ENCODE results near the gene PLEKHO1. TPM values are rescaled to one million over a fixed set of nuclear protein-coding genes. Genes with fewer than 3 reads are reported as not detected.

PLEKHO1 gene
- polyA plus RNA-seq, 1 of the 3 experiments (the other 2 are of a cell fraction) = 33.5 TPM

DNA sequence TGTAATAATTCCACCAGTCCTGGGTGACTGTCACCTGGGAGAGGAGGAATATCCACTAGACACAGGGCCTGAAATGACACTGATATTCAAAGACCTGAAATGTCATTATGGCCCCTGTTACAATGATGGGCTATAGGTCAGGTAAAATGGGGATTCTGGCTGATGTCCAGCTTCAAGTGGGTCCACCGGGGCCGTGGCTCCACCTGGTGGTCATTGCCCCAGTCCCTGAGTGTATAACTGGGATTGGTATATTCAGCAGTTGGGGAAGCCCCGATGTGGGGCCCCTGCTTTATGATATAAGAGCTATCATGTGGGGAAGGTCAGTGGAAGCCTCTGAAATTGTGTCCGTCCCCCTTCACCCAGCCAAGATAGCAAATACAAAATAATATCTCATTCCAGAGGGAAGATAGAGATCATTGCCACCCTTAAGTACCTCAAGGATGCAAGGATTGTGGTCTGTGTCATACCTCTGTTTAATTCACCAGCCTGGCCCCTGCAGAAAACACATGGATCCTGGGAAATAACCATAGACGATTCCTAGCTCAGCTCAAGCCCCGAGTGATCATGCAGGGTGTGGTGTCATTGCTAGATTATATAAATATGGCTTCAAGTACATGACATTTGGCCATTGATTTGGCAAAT is 19.4 kb downstream of the PLEKHO1 start:
- 12% methylated on average over 6 of the region's 6 CpGs for WGBS (ENCODE audit: low lambda C conversion rate)
- ChIA-PET POLR2A (interaction anchor here (1.0 to 1.1 kb wide), 2 partner anchors 18 to 282 kb away, joined by 4 to 8 read pairs; a partner anchor contains a TSS), CTCF (interaction anchor here (0.5 to 8.6 kb wide), 45 partner anchors 9 to 757 kb away, joined by 3 to 87 read pairs (median 5); partner anchors contain the start of genes OTUD7B, PLEKHO1, SETDB1 and VPS45)
- Histone ChIP-seq H4K20me1 (ENCODE audit: insufficient read depth) (no peaks in the 10 kb centered on the region), H2AFZ (ENCODE audit: low read depth) (no peak overlapping the region), H3K9me3 (no peaks in the 10 kb centered on the region), H3K36me3 (replicated peaks in 1 of 2; ENCODE audit: control insufficient read depth in 1 of 2, insufficient read depth in 2 of 2, low read length in 1 of 2) (no peaks in the 10 kb centered on the region), H3K4me3 (ENCODE audit: low read depth in 2 of 2, low read length in 1 of 2) (no peak overlapping the region; a peak in 1 of 4 replicates), H3K27ac (ENCODE audit: low read depth in 2 of 2, low read length in 1 of 2) (no peak overlapping the region), H3K27me3 (ENCODE audit: insufficient read depth) (no peaks in the 10 kb centered on the region), H3K4me2 (no peak overlapping the region), H3K9me2 (no peaks in the 10 kb centered on the region), H3F3A (replicated peaks; ENCODE audit: insufficient read depth) (no peaks in the 10 kb centered on the region), H3K79me2 (ENCODE audit: insufficient read depth) (no peaks in the 10 kb centered on the region), H3K9ac (no peak overlapping the region), H3K4me1 (ENCODE audit: control insufficient read depth in 1 of 2, insufficient read depth in 2 of 2, low read depth in 1 of 2, low read length in 1 of 2) (peaks cover 0 to 3% of the 10 kb centered on the region in 2 experiments; a peak in 2 of 4 replicates)
- 0 out of 2 replicates have a peak, but pooled peaks have one; percentile 12 for TF ChIP-seq NRF1 (IDR thresholded peaks at IDR 0.05; ENCODE audit: low read depth, low read length)
- TF ChIP-seq, protein P1, sequence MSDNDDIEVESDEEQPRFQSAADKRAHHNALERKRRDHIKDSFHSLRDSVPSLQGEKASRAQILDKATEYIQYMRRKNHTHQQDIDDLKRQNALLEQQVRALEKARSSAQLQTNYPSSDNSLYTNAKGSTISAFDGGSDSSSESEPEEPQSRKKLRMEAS (IDR thresholded peaks at IDR 0.05; ENCODE audit: low read depth) = no peak
- TF ChIP-seq, protein P2, sequence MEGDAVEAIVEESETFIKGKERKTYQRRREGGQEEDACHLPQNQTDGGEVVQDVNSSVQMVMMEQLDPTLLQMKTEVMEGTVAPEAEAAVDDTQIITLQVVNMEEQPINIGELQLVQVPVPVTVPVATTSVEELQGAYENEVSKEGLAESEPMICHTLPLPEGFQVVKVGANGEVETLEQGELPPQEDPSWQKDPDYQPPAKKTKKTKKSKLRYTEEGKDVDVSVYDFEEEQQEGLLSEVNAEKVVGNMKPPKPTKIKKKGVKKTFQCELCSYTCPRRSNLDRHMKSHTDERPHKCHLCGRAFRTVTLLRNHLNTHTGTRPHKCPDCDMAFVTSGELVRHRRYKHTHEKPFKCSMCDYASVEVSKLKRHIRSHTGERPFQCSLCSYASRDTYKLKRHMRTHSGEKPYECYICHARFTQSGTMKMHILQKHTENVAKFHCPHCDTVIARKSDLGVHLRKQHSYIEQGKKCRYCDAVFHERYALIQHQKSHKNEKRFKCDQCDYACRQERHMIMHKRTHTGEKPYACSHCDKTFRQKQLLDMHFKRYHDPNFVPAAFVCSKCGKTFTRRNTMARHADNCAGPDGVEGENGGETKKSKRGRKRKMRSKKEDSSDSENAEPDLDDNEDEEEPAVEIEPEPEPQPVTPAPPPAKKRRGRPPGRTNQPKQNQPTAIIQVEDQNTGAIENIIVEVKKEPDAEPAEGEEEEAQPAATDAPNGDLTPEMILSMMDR (IDR thresholded peaks at IDR 0.05) = peak; percentile 93
- peak; percentile 96 for TF ChIP-seq NFIC (IDR thresholded peaks at IDR 0.05; ENCODE audit: borderline replicate concordance)
- TF ChIP-seq SMC3 (IDR thresholded peaks at IDR 0.05; ENCODE audit: low read depth, low read length) = peak; percentile 90
- TF ChIP-seq, protein P3, sequence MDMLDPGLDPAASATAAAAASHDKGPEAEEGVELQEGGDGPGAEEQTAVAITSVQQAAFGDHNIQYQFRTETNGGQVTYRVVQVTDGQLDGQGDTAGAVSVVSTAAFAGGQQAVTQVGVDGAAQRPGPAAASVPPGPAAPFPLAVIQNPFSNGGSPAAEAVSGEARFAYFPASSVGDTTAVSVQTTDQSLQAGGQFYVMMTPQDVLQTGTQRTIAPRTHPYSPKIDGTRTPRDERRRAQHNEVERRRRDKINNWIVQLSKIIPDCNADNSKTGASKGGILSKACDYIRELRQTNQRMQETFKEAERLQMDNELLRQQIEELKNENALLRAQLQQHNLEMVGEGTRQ (IDR thresholded peaks at IDR 0.05; ENCODE audit: borderline replicate concordance, low read depth, low read length) = no peak
- TF ChIP-seq RAD21 (IDR thresholded peaks at IDR 0.05; ENCODE audit: low read length) = peak; percentile 90
- DNase-seq = peak; percentile 84

DNA sequence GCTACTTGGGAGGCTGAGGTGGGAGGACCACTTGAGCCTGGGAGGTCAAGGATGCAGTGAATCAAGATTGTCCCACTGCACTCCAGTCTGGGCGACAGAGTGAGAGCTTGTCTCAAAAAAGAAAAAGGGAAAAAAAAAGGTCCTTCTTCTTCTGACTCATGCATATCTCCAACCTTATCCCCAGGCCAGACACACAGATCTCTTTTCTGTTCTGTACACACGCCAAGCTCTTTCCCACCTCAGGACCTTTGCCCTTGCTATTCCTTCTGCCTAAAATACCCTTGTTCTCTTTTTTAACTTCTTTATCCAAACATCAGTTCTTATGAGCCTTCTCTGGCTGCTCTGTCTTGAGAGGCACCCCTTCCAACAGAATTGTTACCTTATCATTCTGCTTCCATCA is 22.1 kb downstream of the PLEKHO1 start:
- DNase-seq = no peak
- CTCF ChIA-PET = interaction anchor here (1.9 to 8.6 kb wide), 2 partner anchors 16 to 99 kb away, joined by 14 to 63 read pairs; no protein-coding TSS in a partner anchor
- Histone ChIP-seq H3K4me3 (ENCODE audit: low read depth in 2 of 2, low read length in 1 of 2) (no peak overlapping the region), H3K27me3 (ENCODE audit: insufficient read depth) (no peaks in the 10 kb centered on the region), H3K79me2 (ENCODE audit: insufficient read depth) (no peaks in the 10 kb centered on the region), H2AFZ (ENCODE audit: low read depth) (no peak overlapping the region), H3K9me2 (no peaks in the 10 kb centered on the region), H3K9ac (no peak overlapping the region), H3K9me3 (no peaks in the 10 kb centered on the region), H3K36me3 (replicated peaks in 1 of 2; ENCODE audit: control insufficient read depth in 1 of 2, insufficient read depth in 2 of 2, low read length in 1 of 2) (no peaks in the 10 kb centered on the region), H4K20me1 (ENCODE audit: insufficient read depth) (no peaks in the 10 kb centered on the region), H3F3A (replicated peaks; ENCODE audit: insufficient read depth) (no peaks in the 10 kb centered on the region), H3K4me1 (ENCODE audit: control insufficient read depth in 1 of 2, insufficient read depth in 2 of 2, low read depth in 1 of 2, low read length in 1 of 2) (no peaks in the 10 kb centered on the region; a peak in 2 of 4 replicates), H3K4me2 (no peak overlapping the region), H3K27ac (ENCODE audit: low read depth in 2 of 2, low read length in 1 of 2) (no peak overlapping the region)
- TF ChIP-seq RCOR1 (IDR thresholded peaks at IDR 0.05; ENCODE audit: low read length) (no peak), GABPA (IDR thresholded peaks at IDR 0.05; ENCODE audit: low read depth) (no peak)
- TF ChIP-seq, protein P4, sequence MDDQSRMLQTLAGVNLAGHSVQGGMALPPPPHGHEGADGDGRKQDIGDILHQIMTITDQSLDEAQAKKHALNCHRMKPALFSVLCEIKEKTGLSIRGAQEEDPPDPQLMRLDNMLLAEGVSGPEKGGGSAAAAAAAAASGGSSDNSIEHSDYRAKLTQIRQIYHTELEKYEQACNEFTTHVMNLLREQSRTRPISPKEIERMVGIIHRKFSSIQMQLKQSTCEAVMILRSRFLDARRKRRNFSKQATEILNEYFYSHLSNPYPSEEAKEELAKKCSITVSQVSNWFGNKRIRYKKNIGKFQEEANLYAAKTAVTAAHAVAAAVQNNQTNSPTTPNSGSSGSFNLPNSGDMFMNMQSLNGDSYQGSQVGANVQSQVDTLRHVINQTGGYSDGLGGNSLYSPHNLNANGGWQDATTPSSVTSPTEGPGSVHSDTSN (IDR thresholded peaks at IDR 0.05) = no peak
- POLR2A ChIA-PET = interaction anchor here (1.0 kb wide), 1 partner anchor 10 kb away, joined by 3 read pairs; no protein-coding TSS in a partner anchor
- 87% methylated on average over 2 of the region's 2 CpGs for WGBS (ENCODE audit: low lambda C conversion rate)
